Umbilical cord (tissue), 2 donors: Measurements from ENCODE around the gene LDB3. TPM values are rescaled to one million over a fixed set of nuclear protein-coding genes. Genes with fewer than 3 reads are reported as not detected.

ENCODE experiments used
- DNase-seq: peaks from one replicate; pipeline ENCODE4 v3.0.0-alpha.2; 2015; ENCODE audit warnings: low spot score
- total RNA-seq: library from RNA; depleted of rRNA; stranded (reverse); fragments of >200 nt; gene quantifications from one replicate; pipeline ENCODE4 v1.2.3, GENCODE V29; 2014; ENCODE audit warnings: low replicate concordance; ENCODE audit not compliant: insufficient read depth

The LDB3 gene
- total RNA-seq, 1 donor from 2014 or later: 3.4 TPM

- DNase-seq: no peak
Observed at GRCh38 chr10:86685893-86686632, 17.8 kb downstream of the LDB3 start.

GRCh38 chr10:86686972-86687371 lies 18.7 kb downstream of the LDB3 start:
- no peak for DNase-seq

- peak; percentile 81 for DNase-seq
Observed at GRCh38 chr10:86687750-86688149, 19.4 kb downstream of the LDB3 start.

- DNase-seq: peak; percentile 64
Observed at GRCh38 chr10:86688398-86688921, 20.1 kb downstream of the LDB3 start.

GRCh38 chr10:86689146-86689545 lies 20.8 kb downstream of the LDB3 start:
- no peak for DNase-seq

GRCh38 chr10:86690231-86690630 lies 21.9 kb downstream of the LDB3 start:
- no peak for DNase-seq

GRCh38 chr10:86690657-86691084 lies 22.4 kb downstream of the LDB3 start:
- no peak for DNase-seq

GRCh38 chr10:86691333-86692022 lies 23.2 kb downstream of the LDB3 start:
- DNase-seq: no peak

- no peak for DNase-seq
Observed at GRCh38 chr10:86692023-86692514, 23.8 kb downstream of the LDB3 start.

- DNase-seq: no peak
Observed at GRCh38 chr10:86692664-86693063, 24.4 kb downstream of the LDB3 start.

- no peak for DNase-seq
Observed at GRCh38 chr10:86693275-86693674, 25.0 kb downstream of the LDB3 start.

- peak; percentile 71 for DNase-seq
Observed at GRCh38 chr10:86693721-86694369, 25.5 kb downstream of the LDB3 start.

- DNase-seq: no peak
Observed at GRCh38 chr10:86698207-86698940, 30.1 kb downstream of the LDB3 start.

GRCh38 chr10:86699125-86699524 lies 30.8 kb downstream of the LDB3 start:
- DNase-seq: no peak

GRCh38 chr10:86699541-86699940 lies 31.2 kb downstream of the LDB3 start:
- no peak for DNase-seq

- no peak for DNase-seq
Observed at GRCh38 chr10:86699991-86700840, 31.9 kb downstream of the LDB3 start.

GRCh38 chr10:86700851-86701617 lies 32.7 kb downstream of the LDB3 start:
- DNase-seq: no peak

- no peak for DNase-seq
Observed at GRCh38 chr10:86703176-86703575, 34.9 kb downstream of the LDB3 start.

GRCh38 chr10:86705139-86705538 lies 36.8 kb downstream of the LDB3 start:
- no peak for DNase-seq

- no peak for DNase-seq
Observed at GRCh38 chr10:86705905-86706304, 37.6 kb downstream of the LDB3 start.
